ENCODE data around the gene C15orf61. TPM values are rescaled to one million over a fixed set of nuclear protein-coding genes. Genes with fewer than 3 reads are reported as not detected.

C15orf61 gene
- total RNA-seq, 2 donors from 2014 or later, result 13.6 to 15.0 TPM

DNA sequence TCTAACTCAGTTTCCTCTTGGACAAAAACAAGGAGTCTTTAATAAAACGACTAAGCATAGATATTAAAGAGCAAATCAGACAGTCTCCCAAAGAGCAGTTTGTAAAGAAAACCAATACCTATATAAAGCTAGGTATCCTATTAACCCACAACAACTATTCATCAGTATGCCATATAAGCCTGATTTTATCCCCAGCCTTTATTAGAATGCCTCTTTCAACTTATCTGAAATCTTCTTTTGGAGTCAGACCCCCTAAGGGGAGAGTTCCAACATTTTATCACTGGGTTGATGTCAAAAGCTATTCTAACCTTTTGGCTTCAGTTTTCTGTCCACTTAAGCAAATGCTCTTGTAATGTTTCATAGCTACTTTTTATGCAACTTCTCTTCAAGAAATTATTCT lies 39.4 kb downstream of the C15orf61 start:
- DNase-seq (ENCODE audit: low spot score), result no peak
- Histone ChIP-seq H3K27ac (no peak overlapping the region), H3K9me3 (no peaks in the 10 kb centered on the region), H3K36me3 (no peaks in the 10 kb centered on the region), H3K27me3 (replicated peaks; ENCODE audit: insufficient read depth) (no peaks in the 10 kb centered on the region), H3K4me3 (no peak overlapping the region), H3K4me1 (replicated peaks) (no peaks in the 10 kb centered on the region)
- intact Hi-C loops (cut with DNase I), result no loop called here
- WGBS, result 91% methylated on average over 1 of the region's 1 CpG
- TF ChIP-seq, protein P1, sequence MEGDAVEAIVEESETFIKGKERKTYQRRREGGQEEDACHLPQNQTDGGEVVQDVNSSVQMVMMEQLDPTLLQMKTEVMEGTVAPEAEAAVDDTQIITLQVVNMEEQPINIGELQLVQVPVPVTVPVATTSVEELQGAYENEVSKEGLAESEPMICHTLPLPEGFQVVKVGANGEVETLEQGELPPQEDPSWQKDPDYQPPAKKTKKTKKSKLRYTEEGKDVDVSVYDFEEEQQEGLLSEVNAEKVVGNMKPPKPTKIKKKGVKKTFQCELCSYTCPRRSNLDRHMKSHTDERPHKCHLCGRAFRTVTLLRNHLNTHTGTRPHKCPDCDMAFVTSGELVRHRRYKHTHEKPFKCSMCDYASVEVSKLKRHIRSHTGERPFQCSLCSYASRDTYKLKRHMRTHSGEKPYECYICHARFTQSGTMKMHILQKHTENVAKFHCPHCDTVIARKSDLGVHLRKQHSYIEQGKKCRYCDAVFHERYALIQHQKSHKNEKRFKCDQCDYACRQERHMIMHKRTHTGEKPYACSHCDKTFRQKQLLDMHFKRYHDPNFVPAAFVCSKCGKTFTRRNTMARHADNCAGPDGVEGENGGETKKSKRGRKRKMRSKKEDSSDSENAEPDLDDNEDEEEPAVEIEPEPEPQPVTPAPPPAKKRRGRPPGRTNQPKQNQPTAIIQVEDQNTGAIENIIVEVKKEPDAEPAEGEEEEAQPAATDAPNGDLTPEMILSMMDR (IDR thresholded peaks at IDR 0.05), result no peak
- TF ChIP-seq POLR2AphosphoS5 (IDR thresholded peaks at IDR 0.05) (no peak), POLR2A (IDR thresholded peaks at IDR 0.05) (no peak)

DNA sequence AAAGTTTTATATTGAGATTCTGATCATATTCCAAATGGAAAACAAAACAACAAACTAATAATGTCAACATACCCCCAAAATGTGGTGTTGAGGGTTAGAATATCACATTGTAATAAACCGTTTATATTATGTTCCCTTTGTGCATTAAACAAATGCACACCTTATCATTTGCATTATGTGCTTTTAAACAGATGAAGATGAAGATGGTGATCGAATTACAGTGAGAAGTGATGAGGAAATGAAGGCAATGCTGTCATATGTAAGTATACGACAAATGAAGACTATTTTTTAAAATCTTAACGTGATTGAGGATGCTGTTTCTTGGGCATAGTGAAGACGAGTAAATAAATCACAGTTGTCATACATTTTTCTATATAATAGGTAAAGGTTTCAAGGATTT lies 42.2 kb downstream of the C15orf61 start:
- no peak overlapping the region for H3K4me3 ChIP-seq
- H3K36me3 ChIP-seq, result no peaks in the 10 kb centered on the region
- no peak overlapping the region for H3K27ac ChIP-seq
- no peaks in the 10 kb centered on the region for H3K9me3 ChIP-seq
- DNase-seq (ENCODE audit: low spot score), result no peak
- TF ChIP-seq, protein P1 (IDR thresholded peaks at IDR 0.05), result no peak
- no peak for TF ChIP-seq POLR2A (IDR thresholded peaks at IDR 0.05)
- no peak for TF ChIP-seq POLR2AphosphoS5 (IDR thresholded peaks at IDR 0.05)
- no peaks in the 10 kb centered on the region for H3K4me1 ChIP-seq (replicated peaks)
- H3K27me3 ChIP-seq (replicated peaks; ENCODE audit: insufficient read depth), result no peaks in the 10 kb centered on the region
- intact Hi-C loops (cut with DNase I), result no loop called here
- WGBS, result 92% methylated on average over 5 of the region's 5 CpGs

GRCh38 chr15:67564021-67564967 lies 43.4 kb downstream of the C15orf61 start:
- H3K9me3 ChIP-seq, result no peaks in the 10 kb centered on the region
- no peaks in the 10 kb centered on the region for H3K36me3 ChIP-seq
- intact Hi-C loops (cut with DNase I), result no loop called here
- TF ChIP-seq, protein P1 (IDR thresholded peaks at IDR 0.05), result no peak
- no peak for DNase-seq (ENCODE audit: low spot score)
- no peaks in the 10 kb centered on the region for H3K4me1 ChIP-seq (replicated peaks)
- no peak overlapping the region for H3K4me3 ChIP-seq
- 73% methylated on average over 2 of the region's 2 CpGs for WGBS
- no peak overlapping the region for H3K27ac ChIP-seq
- no peaks in the 10 kb centered on the region for H3K27me3 ChIP-seq (replicated peaks; ENCODE audit: insufficient read depth)

DNA sequence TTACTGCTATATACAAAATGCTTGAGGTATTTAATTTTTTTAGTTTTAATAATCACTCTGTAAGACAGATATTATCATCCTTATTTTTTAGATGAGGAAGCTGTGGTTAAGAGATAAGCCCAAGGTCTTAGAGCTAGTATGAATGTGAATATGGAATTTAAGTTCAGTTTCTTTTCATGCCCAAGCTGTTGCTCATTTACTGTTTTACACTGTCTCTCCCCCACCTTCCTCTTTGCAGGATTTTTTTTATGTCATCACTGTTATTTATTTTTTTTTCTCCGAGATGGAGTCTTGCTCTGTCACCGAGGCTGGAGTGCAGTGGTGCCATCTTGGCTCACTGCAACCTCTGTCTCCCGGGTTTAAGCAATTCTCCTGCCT lies 44.0 kb downstream of the C15orf61 start:
- TF ChIP-seq POLR2AphosphoS5 (IDR thresholded peaks at IDR 0.05) (no peak), POLR2A (IDR thresholded peaks at IDR 0.05) (no peak)
- TF ChIP-seq, protein P1 (IDR thresholded peaks at IDR 0.05), result no peak
- H3K9me3 ChIP-seq, result no peaks in the 10 kb centered on the region
- no peak for DNase-seq (ENCODE audit: low spot score)
- H3K4me1 ChIP-seq (replicated peaks), result no peaks in the 10 kb centered on the region
- no peaks in the 10 kb centered on the region for H3K27me3 ChIP-seq (replicated peaks; ENCODE audit: insufficient read depth)
- intact Hi-C loops (cut with DNase I), result no loop called here
- no peak overlapping the region for H3K4me3 ChIP-seq
- no peaks in the 10 kb centered on the region for H3K36me3 ChIP-seq
- WGBS, result 93% methylated on average over 3 of the region's 3 CpGs
- H3K27ac ChIP-seq, result no peak overlapping the region

GRCh38 chr15:67569668-67570067 lies 48.7 kb downstream of the C15orf61 start:
- no peak overlapping the region for H3K27ac ChIP-seq
- TF ChIP-seq POLR2A (IDR thresholded peaks at IDR 0.05) (no peak), POLR2AphosphoS5 (IDR thresholded peaks at IDR 0.05) (no peak)
- TF ChIP-seq, protein P1 (IDR thresholded peaks at IDR 0.05), result no peak
- no peaks in the 10 kb centered on the region for H3K4me1 ChIP-seq (replicated peaks)
- 80% methylated on average over 3 of the region's 3 CpGs for WGBS
- H3K4me3 ChIP-seq, result no peak overlapping the region
- intact Hi-C loops (cut with DNase I), result no loop called here
- H3K27me3 ChIP-seq (replicated peaks; ENCODE audit: insufficient read depth), result no peaks in the 10 kb centered on the region
- H3K9me3 ChIP-seq, result no peaks in the 10 kb centered on the region
- H3K36me3 ChIP-seq, result no peaks in the 10 kb centered on the region
- DNase-seq (ENCODE audit: low spot score), result no peak
